HG02970 (cell line): Measurements from ENCODE around the gene GBA3.

ENCODE experiments used
- ATAC-seq: cut with Tn5 transposase; IDR thresholded peaks from one replicate; pipeline ENCODE4 v1.9.1; 2021; ENCODE audit warnings: mild to moderate bottlenecking, moderate library complexity, moderate number of reproducible peaks; ENCODE audit not compliant: unreplicated experiment, low FRiP score

The GBA3 gene

DNA sequence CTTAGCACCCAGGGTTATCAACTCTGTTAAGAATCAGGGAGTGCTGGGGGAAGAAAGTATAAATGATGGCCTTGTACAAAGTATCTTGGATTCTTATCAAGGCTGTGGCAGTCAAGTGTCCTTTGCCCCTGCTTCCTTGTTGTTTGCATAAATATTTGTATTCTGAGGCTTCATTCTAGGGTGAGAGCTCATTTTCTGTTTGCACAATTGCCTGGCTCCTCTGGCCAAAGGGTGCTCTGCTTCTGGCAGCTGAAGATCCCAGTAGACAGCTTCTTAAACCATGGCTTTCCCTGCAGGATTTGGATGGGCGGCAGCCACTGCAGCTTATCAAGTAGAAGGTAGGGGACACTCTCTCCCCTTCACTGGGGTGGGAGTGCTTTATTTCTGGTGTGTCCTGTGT, at the start of gene GBA3:
GBA3 (plus strand) TSS at position 202 of the 400 bp plus-strand sequence.
- no peak for ATAC-seq

DNA sequence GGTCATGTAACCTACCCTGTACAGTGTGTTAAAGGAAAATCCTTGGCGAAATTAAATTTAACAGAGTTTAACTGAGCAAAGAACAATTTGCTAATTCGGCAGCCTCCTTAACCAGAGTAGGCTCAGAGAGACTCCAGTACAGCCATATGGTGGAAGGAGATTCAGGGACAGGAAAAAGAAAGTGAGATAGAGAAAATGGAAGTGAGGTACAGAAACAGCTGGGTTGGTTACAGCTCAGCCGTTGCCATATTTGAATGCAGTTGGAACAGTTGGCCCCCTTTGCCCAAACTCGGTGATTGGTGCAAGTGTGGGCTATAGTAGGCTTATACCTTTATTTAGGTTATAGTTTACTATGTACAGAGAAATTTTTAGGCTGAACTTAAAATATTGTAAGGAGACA, 48.8 kb upstream of the GBA3 start:
- ATAC-seq: no peak

DNA sequence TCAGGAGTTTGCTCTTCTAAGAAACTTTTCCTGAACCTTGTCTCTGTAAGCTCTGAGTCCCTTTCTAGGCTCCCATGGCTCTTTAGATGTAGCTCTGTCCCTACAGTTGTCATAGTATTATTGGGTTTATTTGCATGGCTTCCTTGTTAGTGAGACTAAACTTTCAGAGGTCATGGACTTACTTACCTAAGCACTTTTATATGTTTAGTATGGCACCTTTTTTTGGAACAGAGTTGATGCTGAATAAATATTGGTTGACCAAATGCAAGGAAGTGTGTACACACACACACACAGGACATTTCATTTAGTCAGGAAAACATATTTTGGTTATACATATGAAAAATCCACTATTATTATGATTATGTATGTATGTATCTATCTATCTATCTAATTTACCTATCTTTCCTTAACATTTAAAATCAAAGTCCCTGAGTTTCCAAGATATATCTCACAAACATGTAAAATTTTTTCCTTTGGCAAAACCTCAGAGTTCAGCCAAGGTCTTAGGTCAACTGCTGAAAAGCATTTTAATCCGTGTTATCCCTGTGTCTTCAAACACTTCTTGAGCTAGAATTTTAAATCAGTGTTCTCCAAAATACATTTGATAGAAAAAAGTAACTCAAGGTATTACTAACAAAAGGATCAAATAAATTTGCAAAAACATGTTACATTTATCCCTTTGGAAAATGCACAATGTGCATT, 47.1 kb upstream of the GBA3 start:
- no peak for ATAC-seq

DNA sequence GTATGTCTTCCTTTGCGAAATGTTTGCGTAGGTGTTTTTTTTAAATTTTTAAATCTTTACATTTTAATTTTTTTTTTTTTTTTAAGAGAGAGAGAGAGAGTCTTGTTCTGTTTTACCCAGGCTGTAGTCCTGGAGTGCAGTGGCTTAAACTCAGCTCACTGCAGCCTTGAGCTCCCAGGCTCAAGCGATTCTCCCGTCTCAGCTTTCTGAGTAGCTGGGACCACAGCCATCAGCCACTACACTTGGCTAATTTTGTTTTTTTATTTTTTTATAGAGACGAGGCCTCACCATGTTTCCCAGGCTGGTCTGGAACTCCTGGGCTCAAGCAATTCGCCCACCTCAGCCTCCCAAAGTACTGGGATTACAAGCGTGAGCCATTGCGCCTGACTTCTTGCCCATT, 43.7 kb upstream of the GBA3 start:
- ATAC-seq: no peak

DNA sequence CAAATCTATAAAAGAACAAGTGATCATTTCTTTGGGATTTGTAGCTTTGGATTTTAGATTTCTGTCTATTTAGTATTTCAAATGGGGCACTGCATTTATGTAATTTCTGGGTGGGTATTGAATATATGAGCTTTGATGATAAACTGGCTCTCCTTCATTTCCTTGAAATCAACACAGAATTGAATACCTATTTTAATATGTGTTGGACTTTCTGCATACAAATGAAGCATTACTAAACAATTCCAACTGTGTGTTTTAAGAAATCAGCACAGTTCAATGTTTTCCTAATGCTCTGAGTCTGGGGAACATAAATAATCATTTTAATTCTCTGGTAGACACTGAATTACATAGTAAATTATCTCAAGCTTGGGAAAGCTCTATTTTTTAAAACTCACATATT, 42.0 kb upstream of the GBA3 start:
- no peak for ATAC-seq

DNA sequence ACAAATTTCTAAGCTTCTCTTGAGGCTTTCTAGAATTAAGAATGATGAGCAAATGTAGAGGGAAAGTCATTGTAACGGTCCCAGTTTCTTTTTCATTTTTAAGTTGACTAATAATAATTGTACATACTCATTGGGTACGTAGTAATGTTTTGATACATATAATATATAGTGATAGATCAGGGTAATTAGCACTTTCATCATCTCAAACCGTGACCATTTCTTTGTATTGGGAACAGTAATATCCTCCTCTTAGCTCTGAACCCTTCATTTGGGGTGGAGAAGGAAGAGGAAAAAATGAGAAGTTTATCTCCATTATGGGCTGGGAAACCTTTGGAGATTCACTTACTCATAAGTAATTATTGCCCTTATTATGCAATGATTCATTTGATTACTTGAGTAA, 39.0 kb upstream of the GBA3 start:
- ATAC-seq: no peak

DNA sequence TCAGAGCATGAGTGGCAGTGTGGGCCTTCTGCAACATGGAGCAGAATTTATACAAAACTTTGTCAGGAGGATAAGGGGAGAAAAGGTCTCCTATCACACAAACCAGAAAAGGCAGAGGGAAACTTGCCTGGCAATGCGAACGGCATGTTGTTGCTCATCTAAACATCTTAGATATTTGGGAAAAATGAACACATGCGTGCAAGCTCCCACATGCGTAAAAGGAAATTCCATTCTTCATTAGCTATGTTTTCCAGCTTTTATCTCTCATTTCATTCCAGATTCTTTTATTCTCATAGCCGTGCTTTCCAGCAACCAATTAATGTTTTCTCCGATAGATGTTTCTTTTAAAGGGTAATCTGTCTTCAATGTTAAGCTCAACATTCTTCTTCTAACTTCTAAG, 31.3 kb upstream of the GBA3 start:
- no peak for ATAC-seq

DNA sequence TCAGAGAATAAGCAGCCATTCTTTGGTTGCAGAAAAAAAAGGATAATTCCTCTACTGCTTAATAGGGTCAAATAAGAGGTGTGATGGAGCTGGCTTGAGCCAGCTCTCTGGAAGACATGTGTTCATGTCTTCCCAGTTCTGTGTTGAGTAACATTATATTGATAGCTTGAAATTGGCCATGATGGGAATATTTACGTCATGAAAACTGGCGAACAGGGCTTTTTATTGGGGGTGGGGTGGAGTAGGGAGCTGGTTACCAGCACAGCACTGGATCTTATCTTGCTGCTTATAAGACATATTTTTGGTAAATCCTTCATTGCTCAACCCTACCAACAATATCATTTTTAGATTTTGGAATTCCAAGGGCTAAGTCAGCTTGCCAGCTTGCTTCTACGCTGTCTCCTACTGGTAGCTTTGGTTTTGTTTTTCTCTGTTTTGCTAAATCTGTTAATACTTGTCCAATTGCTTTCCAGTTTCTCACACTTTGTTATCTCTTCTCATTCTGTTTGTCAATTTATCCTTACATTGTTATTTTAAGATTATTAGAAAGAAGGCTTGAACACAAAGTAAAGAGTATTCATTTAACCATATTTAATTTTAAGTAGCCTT, 25.3 kb upstream of the GBA3 start:
- no peak for ATAC-seq

DNA sequence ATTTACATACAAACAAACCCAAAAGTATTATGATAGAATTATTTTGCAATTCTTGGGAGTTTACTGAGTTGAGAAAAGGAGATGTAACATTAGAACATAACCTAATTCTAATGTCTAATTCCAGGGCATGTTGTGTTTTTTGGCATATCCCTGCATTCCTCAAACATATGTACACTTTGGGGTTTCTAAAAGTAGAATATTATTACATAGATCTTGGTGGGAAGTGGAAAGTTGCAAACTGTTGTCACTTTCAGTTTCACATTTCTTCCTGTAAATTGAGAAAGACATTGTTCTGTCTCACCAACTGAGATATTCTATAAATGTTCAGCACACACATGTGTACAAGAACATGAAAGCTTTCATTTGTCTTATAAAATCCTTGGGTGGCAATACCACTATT, 24.4 kb upstream of the GBA3 start:
- no peak for ATAC-seq

DNA sequence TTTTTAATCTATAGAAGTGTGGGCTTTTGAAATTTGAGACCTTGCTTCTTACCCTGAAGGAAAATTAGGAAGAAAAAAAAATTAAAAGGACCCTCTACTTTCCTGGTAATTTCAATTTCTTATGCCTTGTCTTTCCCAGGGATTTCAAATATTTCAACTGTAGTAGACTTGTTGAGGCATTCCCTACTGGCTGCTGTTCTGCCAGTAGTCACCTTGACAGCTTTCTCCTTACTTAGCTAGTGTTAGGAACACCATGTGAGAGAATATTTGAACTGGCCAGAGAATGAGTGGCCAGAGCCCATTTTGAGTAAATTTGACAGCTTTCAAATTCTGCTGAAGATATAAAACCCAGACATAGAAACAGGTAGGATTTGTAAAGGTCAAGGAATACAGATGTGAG, 24.0 kb upstream of the GBA3 start:
- ATAC-seq: no peak

DNA sequence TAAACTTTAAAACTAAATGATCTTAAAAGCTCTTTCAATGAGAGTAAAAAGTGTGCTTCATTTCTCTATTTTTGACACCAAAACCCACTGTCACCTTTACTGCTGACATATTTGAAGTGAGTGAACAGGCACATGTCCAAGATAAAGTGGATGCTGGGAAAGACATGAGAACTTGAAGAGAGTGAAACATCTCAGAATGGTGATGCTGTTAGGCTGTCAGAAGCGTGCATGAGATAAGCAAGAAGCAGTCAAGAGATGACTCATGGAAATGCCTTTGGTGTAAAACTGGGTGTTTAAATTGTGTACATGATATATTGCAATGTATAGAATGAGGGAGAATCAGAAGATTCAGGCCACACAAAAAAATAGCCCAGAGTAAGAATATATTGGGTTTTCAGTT, 21.8 kb upstream of the GBA3 start:
- no peak for ATAC-seq

DNA sequence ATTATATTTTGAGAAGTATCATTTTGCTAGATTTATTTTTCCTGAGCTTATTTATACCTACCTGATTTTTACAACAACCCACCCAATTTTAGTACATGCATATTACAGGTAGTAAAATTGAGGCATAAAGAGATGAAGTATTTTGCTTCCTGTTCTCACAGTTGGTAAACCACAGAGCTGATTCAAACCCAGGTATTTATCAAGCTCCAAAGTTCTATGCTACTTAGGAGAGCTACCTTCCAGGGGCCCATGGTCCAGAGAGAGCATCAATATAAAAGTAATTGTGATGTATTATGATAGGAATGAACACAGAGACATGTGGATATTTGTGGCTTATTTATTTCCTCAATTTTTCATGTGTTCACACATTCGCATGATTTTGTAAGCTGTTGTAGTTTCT, 20.2 kb upstream of the GBA3 start:
- no peak for ATAC-seq

DNA sequence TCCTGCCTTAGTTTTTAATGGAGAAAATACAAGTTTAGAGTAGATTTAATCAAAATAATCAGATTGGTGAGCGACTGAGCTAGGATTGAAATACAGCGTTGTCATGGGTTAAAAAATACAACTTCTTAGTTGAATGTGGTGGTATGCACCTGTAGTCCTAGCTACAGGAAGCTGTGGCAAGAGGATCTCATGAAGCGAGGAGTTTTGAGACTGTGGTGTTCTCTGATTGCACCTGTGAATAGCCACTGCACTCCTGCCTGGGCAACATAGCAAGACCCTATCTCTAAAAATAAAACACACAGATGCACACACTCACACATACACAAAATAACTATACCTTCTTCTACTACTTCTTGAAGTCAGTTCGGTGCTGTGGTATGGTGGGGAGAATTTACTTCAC, 19.8 kb upstream of the GBA3 start:
- ATAC-seq: no peak

DNA sequence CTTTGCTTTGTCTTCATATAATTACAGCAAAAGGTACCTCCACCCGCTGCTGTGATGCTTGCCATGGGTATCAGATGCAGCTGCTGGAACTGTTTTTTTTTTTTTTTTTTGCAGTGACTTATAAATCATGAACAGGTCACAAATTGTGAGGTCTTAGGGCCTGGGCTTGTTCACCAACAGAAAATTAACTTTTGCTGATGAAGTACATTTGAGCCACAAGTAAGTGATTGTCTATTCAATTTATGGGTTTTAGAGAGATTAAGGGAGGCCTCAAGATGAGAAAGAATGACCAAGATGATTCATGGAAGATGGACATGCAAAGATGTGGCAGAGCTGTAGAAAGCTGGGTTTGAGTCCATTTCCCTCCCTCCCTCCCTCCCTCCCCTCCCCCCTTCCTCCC, 18.0 kb upstream of the GBA3 start:
- no peak for ATAC-seq

DNA sequence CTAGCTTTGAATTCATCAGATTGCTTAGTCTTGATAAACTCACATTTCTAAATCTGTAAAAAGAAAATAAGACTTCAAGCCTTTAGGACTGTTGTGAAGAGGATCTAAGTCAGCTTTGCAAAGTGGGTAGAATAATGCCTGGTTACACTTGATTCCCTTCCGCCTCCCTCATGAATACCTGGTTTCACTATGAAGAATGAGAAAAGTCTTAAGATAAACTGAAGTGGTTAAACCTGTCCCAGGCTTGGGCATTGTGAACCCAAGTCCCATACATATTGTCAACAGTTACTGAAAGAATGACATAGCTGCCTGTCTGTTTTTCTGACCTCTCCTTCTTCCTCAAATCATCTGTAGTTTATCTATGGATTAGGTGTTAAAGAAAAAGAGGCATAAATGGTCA, 16.7 kb upstream of the GBA3 start:
- no peak for ATAC-seq

DNA sequence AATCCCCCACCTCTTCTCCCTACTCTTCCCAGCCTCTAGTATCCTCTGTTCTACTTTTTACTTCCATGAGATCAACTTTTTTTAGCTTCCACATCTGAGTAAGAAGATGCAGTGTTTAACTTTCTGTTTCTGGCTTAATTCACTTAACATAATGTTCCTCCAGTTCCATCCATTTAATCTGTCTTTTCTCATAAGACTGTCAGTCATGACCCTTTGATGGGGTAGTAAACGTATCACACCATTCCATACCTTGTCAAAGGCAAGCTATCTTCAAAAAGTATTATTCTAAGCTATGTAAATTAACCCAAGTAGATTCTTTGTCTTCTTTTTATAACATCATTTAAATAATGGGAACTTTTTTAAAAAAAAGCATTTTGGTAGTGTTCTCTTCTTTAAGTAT, 15.0 kb upstream of the GBA3 start:
- ATAC-seq: no peak

DNA sequence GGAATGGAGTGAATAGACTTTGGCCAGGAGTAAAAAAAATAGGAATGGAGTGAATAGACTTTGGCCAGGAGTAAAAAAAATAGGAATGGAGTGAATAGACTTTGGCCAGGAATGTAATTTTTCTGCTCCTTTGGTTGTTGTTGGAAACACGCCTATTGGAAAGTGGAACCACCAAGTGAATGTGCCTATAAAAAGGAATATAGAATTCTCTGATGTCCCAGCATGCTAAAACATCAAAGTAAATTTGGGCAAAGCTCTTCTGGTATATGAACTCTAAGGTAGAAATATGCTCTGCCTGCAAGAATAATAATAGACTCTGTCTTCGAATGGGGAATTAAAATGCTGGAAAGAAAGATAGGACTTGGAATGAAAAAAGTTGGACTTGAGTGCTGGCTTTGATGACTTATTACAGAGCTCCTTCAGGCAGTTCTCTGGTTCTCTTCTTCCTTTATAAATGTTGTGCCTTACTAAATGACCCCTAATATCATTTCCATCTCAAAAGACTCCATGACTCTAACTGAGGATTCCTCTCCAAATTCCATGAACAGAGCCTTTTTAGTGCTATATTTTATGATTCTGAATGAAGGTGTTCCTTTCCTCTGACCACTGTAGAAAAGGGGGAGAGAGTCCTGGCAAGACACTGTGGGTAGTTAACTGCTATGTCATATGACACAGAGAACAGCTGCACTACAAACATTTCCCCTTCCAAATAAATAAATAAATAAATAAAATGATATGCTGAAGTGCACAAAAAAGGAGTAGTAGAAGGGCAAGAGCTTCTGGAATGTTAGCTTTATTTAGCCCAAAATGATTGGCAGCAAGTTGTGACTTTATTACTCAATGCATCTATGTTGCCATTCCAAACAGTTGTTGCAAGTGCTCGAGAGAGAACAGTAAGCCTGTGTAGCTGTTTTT, 13.5 kb upstream of the GBA3 start:
- ATAC-seq: no peak

DNA sequence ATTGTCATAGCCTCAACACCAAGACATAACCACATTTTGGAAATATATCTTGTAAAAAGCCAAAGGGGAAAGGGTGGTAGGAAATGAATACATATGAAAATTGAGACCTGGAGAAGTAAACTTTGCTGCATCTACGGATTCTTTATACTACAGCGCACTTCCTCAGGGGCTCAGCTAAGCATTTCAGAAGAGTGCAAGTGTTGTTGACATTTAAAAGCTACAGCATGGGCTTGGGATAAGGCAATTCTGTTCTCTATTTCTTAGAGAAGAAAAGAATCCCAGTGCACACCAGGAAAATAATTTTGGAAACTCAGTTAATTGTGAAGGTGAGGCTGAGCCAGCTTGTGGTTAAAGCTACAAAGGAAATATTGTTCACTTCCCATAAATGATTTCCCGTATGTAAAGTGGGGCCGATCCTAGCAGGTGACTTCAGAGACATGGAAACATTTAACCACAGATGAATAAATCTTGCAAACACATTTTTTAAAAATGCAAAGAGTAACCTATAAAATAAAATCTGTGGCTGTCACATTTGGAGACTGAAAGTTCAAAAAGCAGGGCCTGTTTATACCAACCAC, 12.6 kb upstream of the GBA3 start:
- no peak for ATAC-seq

DNA sequence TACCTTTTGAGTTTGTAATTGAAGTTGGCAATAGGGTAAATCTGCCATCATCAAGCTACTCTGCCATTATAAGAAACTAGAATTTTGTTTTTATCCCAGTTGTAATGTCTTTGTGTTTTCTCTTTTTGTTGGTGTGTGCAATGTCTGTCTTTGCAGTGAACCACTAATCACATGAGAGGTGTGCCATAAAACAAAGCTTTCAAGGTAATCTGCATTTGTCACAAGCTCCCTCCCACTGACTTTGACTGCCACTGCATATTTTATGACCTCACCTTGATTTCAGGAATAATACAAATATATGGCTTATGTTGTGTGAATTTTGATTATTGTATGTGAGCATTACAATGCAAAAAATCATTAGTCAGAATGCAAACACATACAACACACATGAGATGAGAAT, 9.0 kb upstream of the GBA3 start:
- no peak for ATAC-seq

DNA sequence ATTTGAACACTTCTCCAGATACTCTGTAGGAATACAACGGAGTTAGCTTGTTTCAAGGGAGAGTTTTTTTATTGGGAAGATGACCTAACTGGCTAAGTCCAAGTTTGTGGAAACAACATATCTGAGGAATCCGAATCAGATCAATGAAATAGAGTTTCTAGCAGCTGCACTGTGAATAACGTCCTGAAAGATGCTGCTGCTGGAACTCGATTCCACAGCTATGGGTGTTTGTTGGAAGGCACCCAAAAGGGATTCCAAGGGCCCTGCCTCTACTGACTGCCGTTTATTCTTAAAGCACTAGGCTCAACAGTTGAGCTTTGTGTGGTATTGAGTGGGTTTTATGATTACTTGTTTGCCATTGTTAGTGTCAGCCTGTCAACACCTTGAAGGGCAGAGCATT, 6.6 kb upstream of the GBA3 start:
- ATAC-seq: no peak

DNA sequence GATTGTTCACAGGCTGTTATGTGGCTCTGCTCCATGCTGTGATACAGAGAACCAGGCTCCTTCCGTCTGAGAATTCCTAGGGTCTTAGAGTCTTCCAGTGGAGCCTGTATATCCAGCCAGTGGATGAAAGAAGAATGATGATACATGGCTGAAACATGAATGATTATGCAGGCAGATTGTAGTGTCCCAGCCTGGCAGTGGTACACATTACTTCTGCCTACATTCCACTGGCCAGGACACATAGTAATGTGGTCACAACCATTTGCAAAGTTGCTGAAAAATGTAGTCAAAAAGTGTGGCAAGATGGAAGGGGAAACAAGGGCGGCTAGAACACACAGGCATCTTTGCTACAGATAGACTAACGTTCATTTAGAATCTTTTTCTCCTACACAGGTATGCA, 4.5 kb upstream of the GBA3 start:
- no peak for ATAC-seq
